Lower leg skin (tissue), 4 donors: Measurements from ENCODE around the gene ABCA8. TPM values are rescaled to one million over a fixed set of nuclear protein-coding genes. Genes with fewer than 3 reads are reported as not detected.
"Not testable (repeated sequence)": the region's sequence is repeated elsewhere in the genome, so short reads cannot be mapped to it uniquely, and the experiment has no call there.

Experiments
- DNase-seq, 2 donors: peaks; one replicate each; pipeline ENCODE4 v3.0.0-alpha.2; 2019; ENCODE audit warnings: low spot score in 2 of 2
- H3K4me3 ChIP-seq: fragments of 200-600 bp; sonication (generic); 2 replicates; pipeline ENCODE4 v1.5.1; 2017; ENCODE audit warnings: mild to moderate bottlenecking, low read depth; ENCODE audit not compliant: poor library complexity, severe bottlenecking
- CTCF ChIP-seq, 3 donors: fragments of 450-650 bp; IDR thresholded peaks; one replicate each; pipeline ENCODE4 v1.5.1; 2016; ENCODE audit warnings: antibody characterized with exemption in 3 of 3, mild to moderate bottlenecking in 3 of 3, moderate library complexity in 2 of 3
- POLR2A ChIP-seq, 2 donors: fragments of 450-650 bp; IDR thresholded peaks; one replicate each; pipeline ENCODE4 v1.6.1; 2016 to 2017; ENCODE audit warnings: antibody characterized with exemption in 2 of 2, mild to moderate bottlenecking in 1 of 2, moderate library complexity in 1 of 2
- WGBS, 2 donors: methylation state at CpG; one replicate each; pipeline ENCODE4 v1.1.5; 2018; 5-methylcytosine and 5-hydroxymethylcytosine counted together
- intact Hi-C: fragments of 100-400 bp; cut with DNase I; formaldehyde crosslinking; loops from one replicate; pipeline ENCODE4 v1.15.0; 2023; ENCODE audit warnings: low total_unique reads
- total RNA-seq, 4 donors: library from RNA; depleted of rRNA; stranded (reverse); fragments of >200 nt; gene quantifications; one replicate each; pipeline ENCODE4 v1.1.0, GENCODE V29; 2016

The ABCA8 gene
- total RNA-seq, 4 donors from 2014 or later = 6.1 to 17.9 (median 13.9) TPM

GRCh38 chr17:68957944-68958343 lies 2.8 kb upstream of the ABCA8 start:
- H3K4me3 ChIP-seq = no peak overlapping the region
- TF ChIP-seq CTCF (IDR thresholded peaks at IDR 0.05) (no peak), POLR2A (IDR thresholded peaks at IDR 0.05) (no peak)
- no peak for DNase-seq
- WGBS, 2 donors = 95 to 97% methylated on average over 1 of the region's 1 CpG
- intact Hi-C loops = no loop called here

- intact Hi-C loops = no loop called here
- DNase-seq = no peak
- TF ChIP-seq POLR2A (IDR thresholded peaks at IDR 0.05) (no peak), CTCF (IDR thresholded peaks at IDR 0.05) (no peak)
- WGBS, 2 donors = 32 to 35% methylated on average over 4 of the region's 4 CpGs
- no peak overlapping the region for H3K4me3 ChIP-seq
Measured at GRCh38 chr17:68954146-68954896, 871 bp downstream of the ABCA8 start.

GRCh38 chr17:68953340-68953997 lies 1.7 kb downstream of the ABCA8 start:
- intact Hi-C loops = no loop called here
- 58 to 77% methylated on average over 4 of the region's 4 CpGs for WGBS, 2 donors
- TF ChIP-seq POLR2A (IDR thresholded peaks at IDR 0.05) (no peak), CTCF (IDR thresholded peaks at IDR 0.05) (no peak)
- no peak overlapping the region for H3K4me3 ChIP-seq
- no peak for DNase-seq

- no peak for TF ChIP-seq CTCF (IDR thresholded peaks at IDR 0.05)
- TF ChIP-seq POLR2A (IDR thresholded peaks at IDR 0.05) = no peak
- H3K4me3 ChIP-seq = no peak overlapping the region
- DNase-seq = no peak
- WGBS, 2 donors = 69 to 79% methylated on average over 4 of the region's 4 CpGs
- intact Hi-C loops = no loop called here
Measured at GRCh38 chr17:68950725-68951124, 4.5 kb downstream of the ABCA8 start.

GRCh38 chr17:68947868-68948267 lies 7.3 kb downstream of the ABCA8 start:
- DNase-seq, intact Hi-C loops, H3K4me3 ChIP-seq: not testable (repeated sequence)
- 94 to 96% methylated on average over 1 of the region's 1 CpG for WGBS, 2 donors

- no peak for DNase-seq
- TF ChIP-seq POLR2A (IDR thresholded peaks at IDR 0.05) (no peak), CTCF (IDR thresholded peaks at IDR 0.05) (no peak)
- intact Hi-C loops = no loop called here
- 83 to 89% methylated on average over 6 of the region's 6 CpGs for WGBS, 2 donors
- no peak overlapping the region for H3K4me3 ChIP-seq
Measured at GRCh38 chr17:68944435-68945035, 10.7 kb downstream of the ABCA8 start.

- H3K4me3 ChIP-seq, DNase-seq, intact Hi-C loops: not testable (repeated sequence)
- WGBS, 2 donors = 91 to 96% methylated on average over 2 of the region's 2 CpGs
Measured at GRCh38 chr17:68943812-68944182, 11.4 kb downstream of the ABCA8 start.
